MM.1S (cell line): ENCODE data around the gene BDNF.
A peak's percentile ranks its signal among the peaks of the same experiment; 100 is the strongest.

ENCODE experiments used
- DNase-seq: peaks from one replicate; pipeline ENCODE4 v3.0.0-alpha.2; 2015
- H2AFZ ChIP-seq: fragments of 300-600 bp; sonication (generic); 2 replicates; pipeline ENCODE4 v1.6.0; 2016; ENCODE audit warnings: antibody characterized with exemption, low read length
- H3F3A ChIP-seq: fragments of 300-600 bp; sonication (generic); 2 replicates; pipeline ENCODE4 v1.6.1; 2016; ENCODE audit warnings: mild to moderate bottlenecking, antibody characterized with exemption, low read length, moderate library complexity, mixed read lengths; ENCODE audit not compliant: insufficient read depth
- H3K27ac ChIP-seq: fragments of 300-600 bp; sonication (generic); 2 replicates; pipeline ENCODE4 v1.5.1; 2016; ENCODE audit warnings: mild to moderate bottlenecking, low read length
- H3K27me3 ChIP-seq: fragments of 300-600 bp; sonication (generic); replicated peaks from 2 replicates; pipeline ENCODE4 v1.6.0; 2016; ENCODE audit warnings: low read length; ENCODE audit not compliant: insufficient read depth
- H3K36me3 ChIP-seq: fragments of 300-600 bp; sonication (generic); replicated peaks from 2 replicates; pipeline ENCODE4 v1.6.1; 2016; ENCODE audit warnings: mild to moderate bottlenecking, low read length, mixed read lengths; ENCODE audit not compliant: insufficient read depth
- H3K4me1 ChIP-seq: fragments of 300-600 bp; sonication (generic); 2 replicates; pipeline ENCODE4 v1.6.1; 2016; ENCODE audit warnings: low read length, mixed read lengths
- H3K4me2 ChIP-seq: fragments of 300-600 bp; sonication (generic); 2 replicates; pipeline ENCODE4 v1.6.0; 2016; ENCODE audit warnings: low read depth, low read length
- H3K4me3 ChIP-seq: fragments of 300-600 bp; sonication (generic); 2 replicates; pipeline ENCODE4 v1.5.1; 2016; ENCODE audit warnings: low read length, mixed read lengths
- H3K79me2 ChIP-seq: fragments of 300-600 bp; sonication (generic); 2 replicates; pipeline ENCODE4 v1.6.1; 2016; ENCODE audit warnings: mixed run types, low read length, mixed read lengths
- H3K9ac ChIP-seq: fragments of 300-600 bp; sonication (generic); 2 replicates; pipeline ENCODE4 v1.6.1; 2016; ENCODE audit warnings: low read length, mixed read lengths
- H3K9me2 ChIP-seq: fragments of 300-600 bp; sonication (generic); replicated peaks from 2 replicates; pipeline ENCODE4 v1.6.1; 2016; ENCODE audit warnings: mild to moderate bottlenecking, low read length, mixed read lengths; ENCODE audit not compliant: insufficient read depth
- H3K9me3 ChIP-seq: fragments of 300-600 bp; sonication (generic); replicated peaks from 2 replicates; pipeline ENCODE4 v1.6.1; 2016; ENCODE audit warnings: mild to moderate bottlenecking, low read length, mixed read lengths; ENCODE audit not compliant: insufficient read depth
- H4K20me1 ChIP-seq: fragments of 300-600 bp; sonication (generic); 2 replicates; pipeline ENCODE4 v1.6.1; 2016; ENCODE audit warnings: mild to moderate bottlenecking, low read length, moderate library complexity, mixed read lengths; ENCODE audit not compliant: insufficient read depth
- CTCF ChIP-seq: fragments of 300-600 bp; sonication (generic); IDR thresholded peaks from 2 replicates; pipeline ENCODE4 v1.5.1; 2016; ENCODE audit warnings: antibody characterized with exemption, low read length, mixed read lengths
- EZH2 ChIP-seq: fragments of 300-600 bp; sonication (generic); optimal IDR thresholded peaks from 2 replicates; pipeline ENCODE3; 2017; ENCODE audit warnings: low read depth, mild to moderate bottlenecking, antibody characterized with exemption, low read length, mixed read lengths
- EZH2phosphoT487 ChIP-seq: fragments of 300-600 bp; sonication (generic); IDR thresholded peaks from 2 replicates; pipeline ENCODE4 v1.6.1; 2018; ENCODE audit warnings: antibody characterized with exemption, low read length

BDNF gene

GRCh38 chr11:27694992-27695391 is 5.3 kb downstream of the BDNF start:
- no peaks in the 10 kb centered on the region for H4K20me1 ChIP-seq
- no peaks in the 10 kb centered on the region for H3K9me2 ChIP-seq
- H3K79me2 ChIP-seq, result no peaks in the 10 kb centered on the region
- TF ChIP-seq CTCF, result peak; percentile 40
- TF ChIP-seq EZH2phosphoT487, result no peak
- H3K4me3 ChIP-seq, result no peak overlapping the region
- H3K4me1 ChIP-seq, result 0 out of 2 replicates have a peak, but pooled peaks cover 5% of the 10 kb centered on the region
- no peaks in the 10 kb centered on the region for H3K36me3 ChIP-seq
- H2AFZ ChIP-seq, result no peak overlapping the region
- no peaks in the 10 kb centered on the region for H3K9me3 ChIP-seq
- H3K27me3 ChIP-seq, result no peaks in the 10 kb centered on the region
- H3K4me2 ChIP-seq, result no peak overlapping the region
- no peak overlapping the region for H3K27ac ChIP-seq
- no peaks in the 10 kb centered on the region for H3F3A ChIP-seq
- no peak for DNase-seq
- H3K9ac ChIP-seq, result no peak overlapping the region

GRCh38 chr11:27693398-27693797 is 6.9 kb downstream of the BDNF start:
- no peak overlapping the region for H3K4me3 ChIP-seq
- no peaks in the 10 kb centered on the region for H3K9me2 ChIP-seq
- no peak overlapping the region for H3K9ac ChIP-seq
- H3K79me2 ChIP-seq, result no peaks in the 10 kb centered on the region
- H3K4me2 ChIP-seq, result no peak overlapping the region
- H3K4me1 ChIP-seq, result no peaks in the 10 kb centered on the region
- no peak overlapping the region for H2AFZ ChIP-seq
- no peaks in the 10 kb centered on the region for H3K36me3 ChIP-seq
- no peaks in the 10 kb centered on the region for H3K27me3 ChIP-seq
- no peak for DNase-seq
- H4K20me1 ChIP-seq, result no peaks in the 10 kb centered on the region
- H3F3A ChIP-seq, result no peaks in the 10 kb centered on the region
- TF ChIP-seq EZH2phosphoT487 (no peak), EZH2 (no peak), CTCF (no peak)
- H3K9me3 ChIP-seq, result no peaks in the 10 kb centered on the region
- no peak overlapping the region for H3K27ac ChIP-seq

- H3K4me1 ChIP-seq, result no peaks in the 10 kb centered on the region
- no peaks in the 10 kb centered on the region for H3K27me3 ChIP-seq
- H3K36me3 ChIP-seq, result no peaks in the 10 kb centered on the region
Measured at GRCh38 chr11:27692781-27693180, 7.5 kb downstream of the BDNF start.

More at GRCh38 chr11:27692781-27693180, 7.5 kb downstream of the BDNF start:
- no peaks in the 10 kb centered on the region for H4K20me1 ChIP-seq
- DNase-seq, result no peak
- H3K9ac ChIP-seq, result no peak overlapping the region
- H3K4me2 ChIP-seq, result no peak overlapping the region
- H3K9me3 ChIP-seq, result no peaks in the 10 kb centered on the region
- no peaks in the 10 kb centered on the region for H3K9me2 ChIP-seq
- no peak overlapping the region for H2AFZ ChIP-seq
- no peaks in the 10 kb centered on the region for H3K79me2 ChIP-seq
- TF ChIP-seq EZH2 (no peak), CTCF (no peak), EZH2phosphoT487 (no peak)
- H3K27ac ChIP-seq, result no peak overlapping the region
- H3F3A ChIP-seq, result no peaks in the 10 kb centered on the region
- no peak overlapping the region for H3K4me3 ChIP-seq
